GM21528 (cell line): ENCODE results near the gene HIGD1A.

ENCODE experiments used
- ATAC-seq: cut with Tn5 transposase; IDR thresholded peaks from one replicate; pipeline ENCODE4 v1.9.1; 2021; ENCODE audit warnings: mild to moderate bottlenecking, moderate library complexity; ENCODE audit not compliant: unreplicated experiment, low FRiP score

Gene HIGD1A

GRCh38 chr3:42741796-42742195 lies 62.5 kb downstream of the HIGD1A start:
- ATAC-seq, result no peak

GRCh38 chr3:42739401-42740158 lies 64.7 kb downstream of the HIGD1A start:
- ATAC-seq, result no peak

GRCh38 chr3:42736531-42736930 lies 67.8 kb downstream of the HIGD1A start:
- ATAC-seq, result no peak

GRCh38 chr3:42736081-42736480 lies 68.2 kb downstream of the HIGD1A start:
- ATAC-seq, result no peak

- no peak for ATAC-seq
Observed at GRCh38 chr3:42735615-42736014, 68.7 kb downstream of the HIGD1A start.

- ATAC-seq, result no peak
Observed at GRCh38 chr3:42735019-42735418, 69.3 kb downstream of the HIGD1A start.

- ATAC-seq, result no peak
Observed at GRCh38 chr3:42734263-42734860, 69.9 kb downstream of the HIGD1A start.

GRCh38 chr3:42733501-42734262 lies 70.6 kb downstream of the HIGD1A start:
- no peak for ATAC-seq
